ENCODE results near the gene IPCEF1.

The IPCEF1 gene

GRCh38 chr6:154292855-154293519 lies 63.6 kb downstream of the IPCEF1 start:
- DNase-seq (ENCODE audit: low read depth): no peak

DNA sequence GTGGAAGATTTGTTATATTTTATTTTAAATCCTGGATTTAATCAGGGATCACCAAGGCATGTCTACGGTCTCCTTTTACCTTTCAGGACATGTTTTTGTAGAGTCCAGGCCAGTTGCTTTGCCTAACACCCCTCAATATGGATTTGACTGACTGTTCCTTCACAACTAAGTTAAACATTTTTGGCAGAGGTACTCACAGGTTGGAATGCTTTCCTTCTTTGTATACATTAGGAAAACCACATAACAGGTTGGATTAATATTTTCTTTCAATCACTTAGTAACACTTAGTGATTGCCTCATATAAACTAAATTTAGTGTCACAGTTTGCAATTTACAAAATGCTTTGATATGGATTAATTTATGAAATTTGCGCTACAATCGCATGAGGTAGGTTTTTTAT lies 64.5 kb downstream of the IPCEF1 start:
- no peak for DNase-seq (ENCODE audit: low read depth)

- no peak for DNase-seq (ENCODE audit: low read depth)
Observed at GRCh38 chr6:154289818-154290508, 66.6 kb downstream of the IPCEF1 start.

GRCh38 chr6:154285826-154286225 lies 70.8 kb downstream of the IPCEF1 start:
- DNase-seq (ENCODE audit: low read depth): no peak

GRCh38 chr6:154284313-154284853 lies 72.2 kb downstream of the IPCEF1 start:
- no peak for DNase-seq (ENCODE audit: low read depth)

DNA sequence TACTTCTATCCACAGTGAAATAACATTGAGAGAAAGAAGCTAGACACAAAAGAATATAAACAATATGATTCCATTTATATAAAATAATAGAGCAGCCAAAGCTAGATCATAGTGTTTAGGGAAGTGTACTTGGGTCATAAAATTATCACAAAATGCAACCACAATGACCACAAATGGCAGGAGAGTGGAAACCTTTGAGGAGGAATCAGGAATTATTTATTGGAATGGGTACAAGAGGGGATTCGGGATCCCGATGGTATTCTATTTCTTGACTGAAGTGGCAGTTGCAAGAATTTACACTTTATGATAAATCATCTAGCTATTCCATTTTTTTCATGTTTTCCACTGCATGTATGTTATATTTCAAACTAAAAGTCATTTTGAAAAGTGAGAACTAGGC lies 76.1 kb downstream of the IPCEF1 start:
- DNase-seq (ENCODE audit: low read depth): no peak

DNA sequence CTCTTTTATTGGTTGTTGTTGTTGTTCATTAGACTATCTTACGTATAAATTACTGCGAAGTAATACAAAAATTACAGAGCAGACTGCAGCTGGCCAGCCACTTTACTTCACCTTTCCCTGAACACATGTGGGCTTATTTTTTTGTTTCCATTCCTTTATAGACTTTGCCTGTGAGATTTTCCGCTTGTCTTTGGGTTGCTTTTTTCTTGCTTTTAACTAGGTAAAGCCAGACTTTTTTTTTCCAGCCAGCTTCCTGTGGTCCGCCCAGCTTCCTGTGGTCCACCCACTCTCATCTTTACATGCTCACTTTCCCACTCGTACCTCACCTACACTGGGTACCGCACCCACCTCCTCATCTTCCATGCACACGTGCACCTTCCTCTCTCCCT lies 79.0 kb downstream of the IPCEF1 start:
- DNase-seq (ENCODE audit: low read depth): no peak

GRCh38 chr6:154276810-154277628 lies 79.6 kb downstream of the IPCEF1 start:
- no peak for DNase-seq (ENCODE audit: low read depth)

DNA sequence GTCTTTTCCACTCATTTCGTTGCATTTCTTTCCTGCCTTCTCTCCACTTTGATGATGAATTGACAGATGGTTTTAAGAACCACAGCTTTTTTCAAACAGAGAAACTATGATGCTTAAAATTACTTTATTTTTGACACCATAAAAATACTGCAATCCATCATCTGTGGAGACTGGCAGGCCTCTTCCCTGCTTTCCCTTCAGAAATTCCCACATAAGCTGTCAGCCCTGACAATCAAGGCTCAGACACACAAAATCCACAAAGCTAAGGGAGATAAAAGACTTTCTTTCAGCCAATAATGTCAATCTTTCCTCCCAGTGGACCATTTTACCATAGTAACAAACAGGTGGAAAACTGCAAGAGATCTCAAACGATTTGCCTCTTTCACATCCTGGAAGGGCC lies 82.4 kb downstream of the IPCEF1 start:
- no peak for DNase-seq (ENCODE audit: low read depth)

DNA sequence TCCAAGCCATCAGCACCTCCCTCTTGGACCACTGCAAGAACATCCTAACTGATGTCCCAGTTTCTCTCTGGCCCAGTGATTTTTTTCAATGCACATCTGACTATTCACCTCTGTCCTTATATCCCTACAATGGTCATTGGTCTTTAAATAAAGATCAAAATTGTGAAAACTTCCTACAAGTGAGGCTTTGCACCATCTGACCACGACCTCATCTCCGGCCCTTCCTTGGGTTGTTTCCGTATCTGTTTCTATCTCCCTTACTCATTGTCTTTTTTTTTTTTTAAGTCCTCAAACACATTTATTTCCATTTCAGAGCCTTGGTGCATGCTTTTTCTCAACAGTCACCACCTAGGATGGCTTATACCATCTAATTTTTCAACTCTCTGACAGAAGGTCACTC lies 88.1 kb downstream of the IPCEF1 start:
- no peak for DNase-seq (ENCODE audit: low read depth)

- no peak for DNase-seq (ENCODE audit: low read depth)
Observed at GRCh38 chr6:154267508-154268106, 89.0 kb downstream of the IPCEF1 start.

DNA sequence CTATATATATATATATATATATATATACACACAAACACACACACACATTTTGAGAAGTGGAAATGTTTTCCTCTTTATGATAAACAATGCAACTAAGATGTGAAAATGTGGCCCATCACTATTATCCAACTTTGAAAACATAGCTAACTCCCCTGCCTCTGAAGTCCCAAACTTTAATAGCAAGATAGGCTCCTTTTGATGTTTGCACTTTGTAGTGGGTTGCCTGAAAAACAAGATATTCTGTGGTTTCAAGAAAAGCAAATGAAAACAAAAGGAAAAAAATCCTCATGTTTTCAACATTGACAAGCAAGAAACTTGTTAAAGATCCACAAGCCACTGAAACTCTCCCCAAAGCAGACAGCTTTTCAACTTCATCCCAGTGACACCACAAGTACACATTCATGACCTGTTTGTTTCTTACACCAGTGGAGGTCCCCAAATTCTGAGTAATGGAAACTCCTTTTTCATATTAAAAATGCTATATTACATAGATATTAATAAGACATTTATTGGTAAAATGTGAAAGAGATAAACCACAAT lies 90.0 kb downstream of the IPCEF1 start:
- no peak for DNase-seq (ENCODE audit: low read depth)

DNA sequence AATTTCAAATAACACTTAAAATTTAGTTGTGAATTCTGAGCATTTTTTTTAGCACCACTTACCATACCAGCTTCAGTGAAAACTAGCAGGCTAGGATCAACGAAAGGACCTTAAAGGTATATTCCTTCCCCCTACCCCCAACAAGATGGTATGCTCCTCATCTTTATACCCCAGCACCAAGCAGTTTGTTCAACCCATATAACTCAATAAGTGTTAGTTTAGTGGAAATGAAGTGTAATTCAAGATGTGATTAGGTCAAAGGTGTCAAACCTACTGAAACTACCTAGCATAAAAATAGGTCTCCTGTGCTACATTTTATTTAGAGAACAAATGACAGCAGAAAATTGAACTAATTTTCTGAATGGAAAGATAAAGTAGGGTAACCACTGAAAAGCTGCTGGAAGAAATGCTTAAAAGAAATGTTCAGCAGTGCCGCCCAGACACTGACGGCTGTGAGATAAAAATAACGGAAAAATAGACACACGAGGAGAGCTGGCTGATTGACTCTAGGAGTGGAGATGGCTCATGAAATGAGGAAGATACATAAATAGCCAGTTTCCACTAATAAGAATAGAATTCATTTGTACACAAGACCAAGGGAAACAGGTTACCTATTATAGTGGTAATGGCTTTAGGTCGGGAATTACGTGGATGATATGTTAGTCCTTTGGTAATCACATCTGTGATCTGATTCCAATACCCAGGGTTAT lies 94.8 kb downstream of the IPCEF1 start:
- no peak for DNase-seq (ENCODE audit: low read depth)

DNA sequence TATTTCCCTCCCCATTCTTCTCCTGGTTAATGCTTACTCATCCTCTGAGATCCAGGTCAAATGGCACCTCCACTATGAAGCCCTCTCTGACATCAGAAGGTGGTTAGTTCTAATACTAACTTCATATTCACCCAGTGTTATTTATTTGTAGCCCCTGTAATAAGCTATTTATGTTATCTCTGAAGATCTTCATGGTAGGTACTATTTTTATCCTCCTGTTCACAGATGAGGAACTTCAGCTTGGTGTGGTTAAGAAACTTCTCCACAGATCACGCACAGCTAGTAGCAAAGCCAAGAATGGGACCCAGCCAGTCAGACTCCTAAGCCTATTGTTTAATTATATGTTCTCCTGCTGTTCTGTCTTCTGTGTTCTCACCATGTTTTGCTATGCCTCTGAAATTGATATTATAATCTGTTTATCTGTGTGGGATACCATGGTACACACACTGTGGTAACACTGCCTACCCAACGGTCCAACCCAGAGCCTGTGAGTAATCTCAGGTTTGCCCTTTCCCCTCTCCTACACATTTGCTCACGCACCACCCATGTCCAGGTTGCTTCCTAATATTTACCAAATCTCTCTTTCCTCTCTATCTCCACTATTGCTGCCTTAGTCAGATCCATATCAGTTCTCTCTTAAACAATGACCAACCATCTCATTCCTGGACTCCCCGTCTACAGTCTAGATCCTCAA lies 98.4 kb downstream of the IPCEF1 start:
- DNase-seq (ENCODE audit: low read depth): no peak

DNA sequence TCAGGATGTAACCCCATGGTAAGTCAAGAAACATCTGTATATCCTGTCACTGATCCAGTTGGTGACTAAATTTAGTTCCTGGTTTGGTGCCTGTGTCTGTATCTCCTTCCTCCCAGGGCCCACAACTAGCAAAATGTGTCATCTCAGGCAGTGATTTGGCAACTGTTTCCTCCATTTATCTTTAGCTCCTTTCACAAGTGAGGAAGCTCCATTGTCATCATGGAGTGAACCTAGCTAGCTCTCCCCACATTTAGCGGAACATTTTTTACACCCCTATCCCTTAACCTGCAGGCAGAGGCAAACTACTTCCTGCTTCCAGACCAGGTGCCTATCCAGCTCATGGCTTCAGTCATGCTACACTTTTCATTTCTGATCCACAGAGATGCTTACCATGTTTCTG lies 99.5 kb downstream of the IPCEF1 start:
- no peak for DNase-seq (ENCODE audit: low read depth)

DNA sequence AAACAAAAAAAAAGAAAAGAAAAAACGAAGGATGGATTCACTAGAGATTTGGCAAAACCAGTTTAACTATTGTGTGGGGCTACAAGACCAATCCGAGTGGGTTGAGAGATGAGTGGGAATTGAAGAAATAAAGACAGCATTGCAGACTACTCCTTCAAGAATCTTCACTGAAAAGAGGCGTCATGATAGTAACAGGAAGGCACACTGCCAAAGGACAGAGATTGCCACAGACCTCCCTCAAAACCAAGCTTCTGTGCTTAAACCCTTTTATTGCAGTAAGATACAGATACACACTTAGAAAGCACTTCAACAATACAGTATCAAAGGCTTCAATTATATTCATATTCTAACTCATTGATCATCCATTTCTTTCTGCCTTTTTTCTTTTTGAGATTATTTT lies 103.9 kb downstream of the IPCEF1 start:
- no peak for DNase-seq (ENCODE audit: low read depth)

- DNase-seq (ENCODE audit: low read depth): no peak
Observed at GRCh38 chr6:154251116-154251515, 105.5 kb downstream of the IPCEF1 start.

DNA sequence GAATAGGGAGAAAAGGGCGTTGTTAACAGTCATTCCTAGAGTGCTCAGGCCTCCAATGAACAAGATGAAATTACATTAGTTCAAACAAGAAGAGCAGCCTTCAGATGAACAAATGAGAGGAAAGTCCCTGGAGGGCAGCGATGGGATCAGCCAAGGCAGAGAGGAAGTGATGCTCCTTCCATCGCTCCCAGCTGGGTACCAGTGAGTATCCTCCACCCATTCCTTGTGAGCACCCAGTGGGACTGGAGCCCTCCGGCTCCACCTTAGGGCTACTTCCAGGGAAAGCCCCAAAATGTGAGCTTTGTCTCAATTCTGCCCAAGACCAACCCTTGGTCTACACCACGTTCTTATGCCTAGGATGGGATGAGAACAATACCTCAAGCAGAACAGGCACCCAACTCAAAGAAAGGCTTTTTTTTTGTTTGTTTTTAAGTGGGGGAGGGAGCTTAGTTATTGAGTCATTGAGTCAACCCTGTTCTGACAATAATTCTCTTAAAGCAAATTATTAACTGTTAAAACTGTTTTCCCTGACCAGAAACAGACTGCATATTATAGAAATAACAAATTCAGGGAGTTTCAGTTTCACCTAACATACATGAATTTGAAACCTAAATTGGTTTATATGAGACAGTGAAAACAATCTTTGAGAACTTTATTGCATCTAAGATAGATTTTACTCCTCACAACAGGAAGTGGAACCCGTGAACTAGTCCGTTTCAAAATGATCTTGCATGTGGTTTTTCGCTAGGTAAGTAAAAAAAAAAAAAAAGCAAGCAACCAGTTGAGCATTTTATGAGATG lies 106.9 kb downstream of the IPCEF1 start:
- DNase-seq (ENCODE audit: low read depth): no peak

GRCh38 chr6:154247119-154247861 lies 109.3 kb downstream of the IPCEF1 start:
- no peak for DNase-seq (ENCODE audit: low read depth)

Data from activated T-cell treated with anti-CD3 and anti-CD28 coated beads for 24 hours (primary cell).